ENCODE results near the gene B4GALNT4.
"Not testable (repeated sequence)": the region's sequence is repeated elsewhere in the genome, so short reads cannot be mapped to it uniquely, and the experiment has no call there.

B4GALNT4 gene

DNA sequence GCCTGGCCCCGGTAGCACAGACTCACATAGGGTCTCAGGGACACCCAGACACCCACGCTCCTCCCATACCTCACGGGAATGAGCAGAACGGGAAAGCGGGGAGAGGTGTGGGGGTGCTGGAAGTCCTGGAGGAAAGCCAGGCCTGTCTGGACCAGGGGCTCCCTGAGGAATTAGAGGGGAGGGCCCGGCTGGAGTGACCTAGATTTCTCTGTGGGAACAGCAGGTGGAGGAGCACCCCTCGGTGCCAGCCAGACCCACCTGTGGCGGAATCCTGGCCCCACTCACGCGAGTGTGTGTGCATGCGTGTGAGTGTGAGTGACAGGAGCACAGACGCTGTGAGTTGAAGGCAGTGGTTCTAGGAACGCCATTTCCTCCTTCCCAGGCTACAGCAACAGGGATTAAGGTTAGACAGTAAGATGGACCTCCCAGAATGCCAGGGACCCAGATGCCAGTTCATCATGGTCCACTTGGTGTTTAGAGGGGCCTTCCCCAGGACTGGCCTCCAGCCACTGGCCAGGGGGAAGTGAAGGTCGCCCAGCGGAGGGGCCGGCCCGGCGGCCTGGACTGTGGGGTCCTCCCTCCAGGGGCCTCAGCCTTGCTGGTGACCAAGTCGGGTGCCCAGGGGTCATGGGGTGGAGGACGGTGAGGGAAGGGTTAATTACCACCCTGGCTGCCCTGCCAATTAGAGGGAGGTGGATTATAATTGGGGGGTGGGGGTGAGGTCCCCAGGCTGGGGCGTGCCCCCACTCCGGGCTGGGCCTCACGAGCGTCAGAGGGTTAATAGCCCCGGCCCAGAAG lies 25.8 kb downstream of the B4GALNT4 start:
- no peak for DNase-seq

DNA sequence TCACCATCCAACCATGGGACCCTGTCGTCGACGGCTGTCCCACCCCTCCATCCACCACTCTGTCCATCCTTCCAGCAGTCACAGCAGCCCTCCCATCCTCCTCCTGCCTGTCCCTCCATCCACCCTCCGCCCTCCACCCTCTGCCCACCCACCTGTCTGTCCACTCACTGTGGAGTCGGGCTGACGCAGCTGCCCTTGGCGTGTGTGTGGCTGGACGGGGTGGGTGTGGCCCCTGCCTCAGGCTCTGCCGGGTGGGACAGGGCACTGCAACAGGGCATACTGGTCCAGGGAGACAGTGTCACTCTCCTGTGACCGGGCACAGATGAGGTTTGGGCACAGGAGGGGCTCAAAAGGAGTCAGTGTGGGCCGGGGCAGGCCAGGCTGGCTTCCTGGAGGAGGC lies 26.6 kb downstream of the B4GALNT4 start:
- DNase-seq = no peak

- no peak for DNase-seq
These were observed 27.2 kb downstream of the B4GALNT4 start for GRCh38 chr11:396511-396947.

GRCh38 chr11:396948-397548 lies 27.7 kb downstream of the B4GALNT4 start:
- no peak for DNase-seq

DNA sequence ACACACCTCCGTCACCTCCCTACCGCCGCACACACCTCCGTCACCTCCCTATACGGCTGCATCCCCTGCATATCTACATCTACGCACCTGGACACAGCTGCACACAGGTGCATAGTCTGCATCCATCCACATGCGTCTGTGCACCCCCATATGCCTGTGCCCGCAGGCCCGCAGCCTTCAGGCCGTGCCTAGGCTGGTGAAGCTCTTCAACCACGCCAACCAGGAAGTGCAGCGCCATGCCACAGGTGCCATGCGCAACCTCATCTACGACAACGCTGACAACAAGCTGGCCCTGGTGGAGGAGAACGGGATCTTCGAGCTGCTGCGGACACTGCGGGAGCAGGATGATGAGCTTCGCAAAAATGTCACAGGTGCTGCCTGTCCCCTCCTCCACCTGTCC lies 29.5 kb downstream of the B4GALNT4 start:
- no peak for DNase-seq

DNA sequence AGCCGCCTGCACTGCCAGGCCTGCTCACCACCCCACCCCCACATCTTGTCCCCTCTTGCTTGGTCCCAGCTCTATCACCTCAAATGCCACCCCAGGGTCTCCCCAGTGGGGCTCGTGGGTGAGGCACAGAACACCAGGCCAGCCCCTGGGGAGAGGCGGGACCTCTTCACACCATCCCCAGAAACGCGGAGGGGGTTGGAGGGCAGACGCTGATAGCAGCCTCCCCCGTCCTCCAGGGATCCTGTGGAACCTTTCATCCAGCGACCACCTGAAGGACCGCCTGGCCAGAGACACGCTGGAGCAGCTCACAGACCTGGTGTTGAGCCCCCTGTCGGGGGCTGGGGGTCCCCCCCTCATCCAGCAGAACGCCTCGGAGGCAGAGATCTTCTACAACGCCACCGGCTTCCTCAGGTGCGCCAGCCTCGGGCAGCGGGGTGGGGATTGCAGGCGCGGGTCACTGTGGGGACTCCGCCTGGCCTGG lies 30.5 kb downstream of the B4GALNT4 start:
- DNase-seq = no peak

DNA sequence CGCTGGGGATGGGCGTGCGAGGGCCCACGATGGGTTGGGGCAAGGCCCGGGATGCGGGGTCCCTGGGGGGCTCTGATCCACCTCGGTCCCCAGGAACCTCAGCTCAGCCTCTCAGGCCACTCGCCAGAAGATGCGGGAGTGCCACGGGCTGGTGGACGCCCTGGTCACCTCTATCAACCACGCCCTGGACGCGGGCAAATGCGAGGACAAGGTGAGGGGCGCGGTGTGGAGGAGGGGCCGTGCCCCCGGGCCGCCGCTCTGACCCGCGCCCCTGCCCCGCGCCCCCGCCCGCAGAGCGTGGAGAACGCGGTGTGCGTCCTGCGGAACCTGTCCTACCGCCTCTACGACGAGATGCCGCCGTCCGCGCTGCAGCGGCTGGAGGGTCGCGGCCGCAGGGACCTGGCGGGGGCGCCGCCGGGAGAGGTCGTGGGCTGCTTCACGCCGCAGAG lies 31.0 kb downstream of the B4GALNT4 start:
- DNase-seq = no peak

DNA sequence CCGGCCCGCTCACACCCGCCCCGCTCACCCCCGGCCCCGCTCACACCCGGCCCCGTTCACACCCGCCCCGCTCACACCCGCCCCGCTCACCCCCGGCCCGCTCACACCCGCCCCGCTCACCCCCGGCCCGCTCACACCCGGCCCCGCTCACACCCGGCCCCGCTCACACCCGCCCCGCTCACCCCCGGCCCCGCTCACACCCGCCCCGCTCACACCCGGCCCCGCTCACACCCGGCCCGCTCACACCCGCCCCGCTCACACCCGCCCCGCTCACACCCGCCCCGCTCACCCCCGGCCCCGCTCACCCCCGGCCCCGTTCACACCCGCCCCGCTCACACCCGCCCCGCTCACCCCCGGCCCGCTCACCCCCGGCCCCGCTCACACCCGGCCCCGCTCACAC lies 31.9 kb downstream of the B4GALNT4 start:
- DNase-seq = not testable (repeated sequence)

DNA sequence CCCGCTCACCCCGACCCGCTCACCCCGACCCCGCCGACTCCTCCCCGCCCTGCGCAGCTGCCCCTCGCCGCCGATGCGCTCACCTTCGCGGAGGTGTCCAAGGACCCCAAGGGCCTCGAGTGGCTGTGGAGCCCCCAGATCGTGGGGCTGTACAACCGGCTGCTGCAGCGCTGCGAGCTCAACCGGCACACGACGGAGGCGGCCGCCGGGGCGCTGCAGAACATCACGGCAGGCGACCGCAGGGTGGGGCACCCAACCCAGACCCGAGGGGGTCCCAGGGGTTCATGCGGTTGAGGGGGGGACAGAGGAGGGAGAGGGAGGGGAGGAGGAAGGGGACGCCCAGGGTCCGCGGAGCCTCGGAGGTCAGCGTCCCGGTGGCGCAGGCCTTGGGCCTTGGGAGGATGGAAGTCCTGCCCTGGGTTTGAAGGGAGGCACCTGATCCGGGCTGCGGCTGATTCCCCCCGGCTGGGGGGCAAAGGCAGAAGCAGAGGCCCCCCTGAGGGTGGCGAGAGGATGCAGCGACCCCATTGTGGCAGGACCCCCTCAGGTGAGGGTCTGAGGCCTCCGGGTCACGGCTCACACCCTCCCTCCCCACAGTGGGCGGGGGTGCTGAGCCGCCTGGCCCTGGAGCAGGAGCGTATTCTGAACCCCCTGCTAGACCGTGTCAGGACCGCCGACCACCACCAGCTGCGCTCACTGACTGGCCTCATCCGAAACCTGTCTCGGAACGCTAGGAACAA lies 33.9 kb downstream of the B4GALNT4 start:
- DNase-seq = no peak

- no peak for DNase-seq
These were observed 34.6 kb downstream of the B4GALNT4 start for GRCh38 chr11:403761-404431.

DNA sequence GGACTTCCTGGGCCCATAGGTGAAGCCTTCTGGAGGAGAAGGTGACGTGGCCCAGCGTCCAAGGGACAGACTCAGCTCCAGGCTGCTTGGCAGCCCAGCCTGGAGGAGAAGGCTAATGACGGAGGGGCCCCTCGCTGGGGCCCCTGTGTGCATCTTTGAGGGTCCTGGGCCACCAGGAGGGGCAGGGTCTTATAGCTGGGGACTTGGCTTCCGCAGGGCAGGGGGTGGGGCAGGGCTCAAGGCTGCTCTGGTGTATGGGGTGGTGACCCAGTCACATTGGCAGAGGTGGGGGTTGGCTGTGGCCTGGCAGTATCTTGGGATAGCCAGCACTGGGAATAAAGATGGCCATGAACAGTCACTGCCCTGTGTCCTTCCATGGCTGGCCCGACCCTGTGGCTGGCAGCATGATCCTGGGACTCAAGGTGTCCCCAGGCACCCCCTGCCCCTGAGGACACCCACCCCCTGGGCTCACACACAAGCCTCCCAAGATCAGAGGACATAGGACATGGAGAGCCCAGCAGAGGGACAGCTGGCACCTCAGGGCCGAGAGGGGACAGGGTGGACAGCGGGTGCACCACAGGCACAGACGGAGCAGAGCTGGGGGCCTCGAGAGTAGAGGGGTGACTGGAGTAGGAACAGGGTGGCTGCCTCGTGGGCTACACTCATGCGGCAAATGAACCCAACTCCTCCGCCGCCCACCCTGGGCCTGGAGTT lies 35.4 kb downstream of the B4GALNT4 start:
- no peak for DNase-seq

GRCh38 chr11:405323-405953 lies 36.1 kb downstream of the B4GALNT4 start:
- no peak for DNase-seq

- DNase-seq = no peak
These were observed 36.9 kb downstream of the B4GALNT4 start for GRCh38 chr11:405954-406795.

DNA sequence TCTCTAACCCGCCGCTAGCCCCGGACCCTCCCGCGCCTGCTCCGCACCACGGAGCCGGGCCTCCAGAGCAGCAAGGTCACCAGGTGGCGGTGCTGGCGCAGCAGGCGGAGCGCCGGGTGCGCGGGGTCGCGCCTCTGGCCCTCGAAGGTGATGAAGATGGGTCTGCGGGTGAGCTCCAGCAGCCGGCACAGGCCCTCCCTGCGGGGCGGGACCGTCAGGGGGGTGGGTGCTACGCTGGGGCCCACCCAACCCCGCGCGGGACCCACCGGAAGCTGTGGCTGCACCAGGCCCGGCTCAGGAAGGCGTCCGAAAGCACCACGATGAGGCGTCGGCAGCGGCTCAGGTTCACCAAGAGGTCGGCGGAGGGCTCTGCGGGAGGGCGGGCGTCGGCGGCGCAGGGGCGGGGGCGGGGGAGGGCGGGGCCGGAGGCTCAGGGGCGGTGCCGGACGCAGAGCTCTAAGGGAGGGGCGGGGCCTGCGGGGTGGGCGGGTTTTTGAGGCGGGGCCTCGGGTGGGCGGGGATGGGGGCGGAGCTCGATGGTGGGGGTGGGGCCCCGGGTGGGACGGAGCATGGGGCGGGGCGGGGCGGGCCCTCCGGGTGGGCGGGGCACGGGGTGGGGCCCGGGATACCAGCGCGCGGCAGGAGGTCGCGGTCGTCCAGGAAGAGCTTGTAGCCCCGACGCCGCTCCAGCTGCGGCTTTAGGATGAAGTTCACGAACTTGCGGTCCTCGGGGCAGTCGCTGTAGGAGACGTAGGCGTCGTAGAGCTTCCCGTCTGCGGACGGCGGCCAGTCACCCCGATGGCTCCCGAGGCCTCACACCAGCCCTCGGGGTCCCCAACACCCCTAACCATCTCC lies 37.7 kb downstream of the B4GALNT4 start:
- no peak for DNase-seq

DNA sequence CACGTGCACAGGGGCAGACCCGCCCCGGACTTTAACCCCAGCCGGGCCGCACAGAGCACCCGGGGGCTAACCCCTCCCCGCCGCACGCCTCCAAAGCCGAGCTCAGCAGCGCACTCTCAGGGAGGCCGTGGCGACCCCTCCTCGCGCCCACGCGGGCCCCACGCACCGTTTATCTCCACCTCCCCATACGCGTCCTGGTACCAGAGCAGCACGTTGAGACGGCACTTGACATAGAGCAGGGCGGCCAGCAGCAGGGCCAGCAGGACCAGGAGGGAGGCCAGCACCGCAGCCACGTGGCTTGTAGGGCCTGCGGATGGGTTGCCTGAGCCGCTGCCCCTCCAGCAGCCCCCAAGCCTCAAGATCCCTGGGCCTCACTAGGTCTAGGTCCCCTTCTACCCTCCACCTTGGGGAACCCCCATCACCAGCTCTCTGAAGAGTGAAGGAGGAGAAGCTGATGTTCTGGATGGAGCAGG lies 38.4 kb downstream of the B4GALNT4 start:
- DNase-seq = no peak

DNA sequence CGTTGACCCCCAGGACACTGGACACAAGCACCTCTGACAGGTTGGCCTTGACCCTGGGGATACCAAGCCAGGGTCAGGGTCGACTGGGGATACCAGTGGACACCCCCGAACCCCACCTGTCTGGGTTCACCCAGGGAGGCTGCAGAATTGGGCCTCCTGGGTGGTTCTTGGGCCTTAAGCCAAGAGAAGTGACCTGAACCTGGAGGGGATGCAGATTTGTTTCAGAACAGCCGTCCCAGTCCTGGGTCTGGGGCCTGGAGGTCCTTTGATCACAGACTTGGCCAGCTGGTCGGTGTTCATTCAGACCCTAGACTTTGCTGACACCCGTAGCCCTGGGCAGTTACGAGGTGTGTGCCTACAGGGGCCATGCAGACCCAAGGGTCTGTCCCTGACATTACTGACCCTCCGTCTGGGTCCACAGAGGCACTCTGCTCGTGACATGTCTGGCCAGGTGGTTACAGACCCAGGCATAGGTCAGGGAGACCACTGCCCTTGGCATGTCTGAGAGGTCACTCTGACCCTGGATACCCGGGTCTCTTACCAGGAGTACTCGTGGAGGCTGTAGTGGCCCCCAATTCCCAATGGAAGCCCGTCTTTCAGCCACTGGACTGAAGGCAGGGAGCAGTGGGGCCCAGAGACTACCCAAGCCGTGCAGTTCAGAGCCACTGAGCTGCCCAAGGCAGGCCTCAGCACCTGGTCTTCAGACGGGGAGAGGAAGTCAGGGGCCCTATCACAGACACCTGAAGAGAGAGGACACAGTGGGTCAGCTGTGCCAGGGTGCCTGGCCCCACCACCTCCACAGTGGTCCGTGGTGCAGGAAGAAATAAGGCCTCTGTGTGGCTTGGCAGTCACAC lies 39.1 kb downstream of the B4GALNT4 start:
- DNase-seq = no peak

DNA sequence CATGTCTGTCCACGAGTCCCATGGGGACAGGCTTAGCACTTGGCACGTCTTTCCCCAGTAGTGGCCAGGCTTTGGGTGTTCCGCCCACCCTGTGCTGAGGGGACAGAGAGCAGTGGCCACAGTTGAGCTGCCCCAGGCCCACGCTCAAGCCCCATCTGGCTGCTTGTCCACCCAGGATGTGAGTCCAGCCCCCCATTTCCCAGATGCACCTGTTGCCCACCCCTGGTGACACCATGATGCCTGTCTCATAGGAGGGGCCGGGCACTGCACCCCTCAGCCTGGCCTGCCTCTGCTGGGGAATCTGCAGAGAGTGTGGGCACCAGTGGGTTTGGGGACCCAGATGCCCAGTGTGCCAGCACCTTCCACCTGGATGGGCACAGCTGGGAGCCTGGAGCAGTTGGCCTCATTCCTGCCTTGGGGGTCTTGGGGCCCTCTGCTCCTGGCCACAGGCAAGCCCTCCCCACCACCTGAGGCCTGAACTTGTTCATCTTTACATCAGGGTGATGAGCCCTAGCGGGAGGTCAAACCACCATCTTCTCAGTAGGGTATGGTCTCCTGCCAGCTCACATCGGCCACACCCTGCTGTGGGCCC lies 39.8 kb downstream of the B4GALNT4 start:
- no peak for DNase-seq
